Left renal cortex interstitium (tissue), 4 donors: ENCODE results near the gene PIGR. TPM values are rescaled to one million over a fixed set of nuclear protein-coding genes. Genes with fewer than 3 reads are reported as not detected.

Experiments used
- DNase-seq, 4 donors: peaks; one replicate each; pipeline ENCODE4 v3.0.0-alpha.2; 2013; ENCODE audit warnings: low read depth in 4 of 4, low spot score in 2 of 4, missing footprints in 1 of 4
- polyA plus RNA-seq, 4 donors: library from polyadenylated mRNA; unstranded; fragments of 120-200 nt; gene quantifications; one replicate each; pipeline ENCODE4 v1.2.1, GENCODE V29; 2013; ENCODE audit not compliant: insufficient read length in 4 of 4

The PIGR gene
- polyA plus RNA-seq, 4 donors = 0.86 to 2.4 (median 1.9) TPM

DNA sequence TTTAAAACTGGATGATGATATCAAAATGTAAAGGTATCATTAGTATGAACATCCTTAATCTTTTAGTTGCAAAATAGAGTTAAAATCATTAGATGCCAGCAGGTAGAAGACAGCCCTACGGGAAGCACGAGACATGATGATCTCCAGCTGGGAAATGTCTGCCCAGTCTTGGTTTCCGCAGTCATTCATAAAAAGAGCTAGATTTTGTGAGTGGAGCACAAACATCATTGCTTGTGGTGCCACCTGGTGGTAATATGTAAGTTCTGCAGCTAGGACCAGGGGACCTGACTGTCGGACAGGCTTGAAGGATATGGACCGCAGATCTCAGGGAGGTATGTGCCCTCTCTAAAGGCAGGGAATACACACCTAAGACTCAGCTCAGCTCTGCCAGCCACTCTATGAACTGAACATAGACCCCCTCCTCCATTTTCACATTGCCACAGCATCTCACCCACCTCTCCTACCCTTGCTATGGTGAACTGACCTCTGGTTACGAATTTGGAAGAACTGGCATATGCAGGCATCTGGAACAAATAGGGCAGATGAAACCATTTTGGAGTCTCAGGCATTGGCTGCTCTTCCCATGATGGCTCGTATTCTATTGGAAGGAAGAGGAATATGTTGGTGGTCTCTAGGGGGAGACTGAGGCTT, 33.7 kb downstream of the PIGR start:
- DNase-seq = peak in 2 of 4 donors; percentile 59 to 75

GRCh38 chr1:206911064-206911663, 35.1 kb downstream of the PIGR start:
- no peak for DNase-seq

DNA sequence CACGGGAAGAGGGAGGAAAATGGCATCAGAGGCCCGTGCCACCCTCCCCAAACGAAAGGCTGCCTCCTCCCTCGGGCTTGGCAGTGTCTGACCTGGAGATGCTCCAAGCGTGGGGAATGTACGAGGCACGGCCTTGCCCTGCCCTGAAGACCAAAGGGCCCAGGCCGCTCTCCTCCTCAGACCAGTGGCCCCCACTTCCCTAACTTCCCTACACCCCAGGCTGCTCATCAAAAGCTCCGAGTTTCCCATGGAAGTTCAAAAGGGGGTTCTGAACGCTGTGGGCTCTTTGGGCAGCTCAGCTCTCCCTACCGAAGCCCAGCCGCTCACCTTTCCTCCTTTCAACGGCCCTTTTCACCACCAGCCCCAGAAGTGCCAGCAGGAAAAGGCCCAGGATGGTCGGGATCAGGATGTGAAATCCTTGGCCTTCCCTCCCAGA, 36.4 kb downstream of the PIGR start:
- no peak for DNase-seq

- peak in 2 of 4 donors; percentile 58 to 71 for DNase-seq
Measured at GRCh38 chr1:206909161-206909882, 36.9 kb downstream of the PIGR start.

DNA sequence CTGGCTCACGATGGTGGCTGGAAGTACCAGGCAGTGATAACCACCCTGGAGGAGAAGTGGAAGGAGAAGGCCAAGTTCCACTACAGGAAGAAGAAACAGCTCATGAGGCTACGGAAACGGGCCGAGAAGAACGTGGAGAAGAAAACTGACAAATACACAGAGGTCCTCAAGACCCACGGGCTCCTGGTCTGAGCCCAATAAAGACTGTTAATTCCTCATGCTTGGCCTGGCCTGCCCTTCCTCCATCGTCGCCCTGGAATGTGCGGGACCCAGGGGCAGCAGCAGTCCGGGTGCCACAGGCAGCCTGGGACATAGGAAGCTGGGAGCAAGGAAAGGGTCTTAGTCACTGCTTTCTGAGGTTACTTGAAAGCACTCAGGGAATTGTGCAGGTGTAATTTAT, 38.2 kb downstream of the PIGR start:
- no peak for DNase-seq

DNA sequence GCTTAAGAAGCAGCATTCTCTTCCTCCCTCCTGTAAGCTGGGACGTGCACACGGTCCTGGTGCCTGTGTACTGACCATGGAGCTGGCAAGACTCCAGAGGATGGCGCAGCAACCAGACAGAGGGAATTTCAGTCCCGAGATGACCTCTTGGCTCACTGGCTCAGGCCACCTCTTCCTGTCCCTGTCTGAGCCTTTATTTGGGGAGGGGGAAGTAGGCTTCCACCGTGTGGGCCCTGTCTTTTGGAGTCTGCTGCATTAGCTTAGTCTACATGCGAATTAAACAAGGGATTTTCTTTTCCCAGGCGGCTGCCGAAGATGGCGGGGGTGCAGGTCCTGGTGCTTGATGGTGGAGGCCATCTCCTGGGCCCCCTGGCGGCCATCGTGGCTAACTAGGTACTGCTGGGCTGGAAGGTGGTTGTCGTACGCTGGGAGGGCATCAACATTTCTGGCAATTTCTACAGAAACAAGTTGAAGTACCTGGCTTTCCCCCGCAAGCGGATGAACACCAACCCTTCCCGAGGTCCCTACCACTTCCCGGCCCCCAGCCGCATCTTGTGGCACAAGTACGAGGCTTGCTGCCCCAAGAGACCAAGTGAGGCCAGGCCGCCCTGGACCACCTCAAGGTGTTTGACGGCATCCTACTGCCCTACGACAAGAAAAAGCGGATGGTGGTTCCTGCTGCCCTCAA, 38.8 kb downstream of the PIGR start:
- no peak for DNase-seq

DNA sequence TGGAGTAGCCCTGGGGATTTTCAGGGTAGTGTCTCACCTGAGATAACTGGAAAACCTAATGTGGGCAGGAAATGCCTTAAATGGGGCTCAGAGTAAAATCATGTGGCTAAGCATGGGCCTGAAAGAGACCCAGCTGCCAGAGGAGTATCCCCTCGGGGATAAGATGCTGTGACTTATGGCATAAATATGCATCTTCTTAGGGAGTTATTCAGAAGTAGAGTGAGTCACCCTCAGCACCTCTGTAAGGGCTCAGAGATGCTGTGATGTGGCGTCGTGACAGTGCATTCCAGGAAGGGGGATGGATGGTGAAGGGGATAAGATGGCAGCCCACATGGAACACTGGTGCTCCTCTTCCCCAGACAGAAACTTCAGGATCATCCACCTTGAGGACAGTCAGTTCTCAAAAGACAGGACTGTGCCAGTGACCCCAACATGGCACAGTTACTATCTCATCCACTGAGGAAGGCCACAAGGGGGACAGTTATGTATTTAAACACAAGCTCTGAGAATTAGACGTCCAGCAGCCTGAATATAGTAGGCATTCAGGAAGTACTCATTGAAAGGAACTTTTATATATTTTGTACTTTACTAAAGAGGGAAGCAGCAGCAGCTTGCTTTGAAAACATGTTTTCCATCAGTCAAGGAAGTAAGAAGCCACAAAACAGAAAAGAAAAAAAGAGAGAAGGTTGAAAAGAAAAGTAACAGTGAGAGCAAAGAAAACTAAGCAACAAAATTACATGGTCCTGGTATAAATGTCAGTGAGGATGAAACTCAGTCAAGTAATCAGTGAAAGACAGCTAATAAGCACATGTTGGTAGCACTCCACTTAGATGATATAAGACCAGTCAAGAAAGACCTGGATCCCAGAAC, 40.7 kb downstream of the PIGR start:
- no peak for DNase-seq

DNA sequence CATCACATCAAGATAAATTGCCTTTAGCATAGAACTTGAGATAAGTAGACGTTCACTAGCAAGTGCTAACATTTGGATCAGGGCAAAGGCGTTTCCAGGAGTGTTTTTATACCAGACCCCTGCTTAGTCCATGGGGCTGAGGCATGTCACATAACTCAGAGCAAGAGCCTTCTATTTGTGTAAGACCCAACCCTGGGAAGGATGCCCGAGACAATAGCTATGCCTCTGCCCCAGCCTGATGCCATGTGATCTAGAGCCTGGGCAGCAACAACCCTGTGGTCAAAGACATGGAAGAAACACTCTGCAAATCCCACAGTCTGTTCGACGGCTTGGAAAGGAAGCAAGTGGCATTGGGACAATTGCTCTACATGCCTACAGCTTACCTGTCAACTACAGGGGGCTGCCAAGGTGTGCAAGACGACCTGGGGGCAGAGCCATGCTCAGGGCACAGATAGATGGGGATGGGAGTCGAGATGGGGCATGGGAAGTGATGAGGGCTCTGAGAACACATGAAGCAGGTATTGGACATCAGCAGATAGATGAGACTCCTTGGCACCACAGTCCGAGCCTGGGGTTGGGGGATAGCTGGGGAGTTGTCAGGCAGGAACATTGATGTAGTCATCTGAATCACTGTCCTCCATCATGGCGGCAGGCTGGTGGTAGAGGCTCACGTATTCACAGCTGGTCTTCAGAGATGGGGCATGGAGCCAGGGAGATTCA, 41.7 kb downstream of the PIGR start:
- DNase-seq = no peak

DNA sequence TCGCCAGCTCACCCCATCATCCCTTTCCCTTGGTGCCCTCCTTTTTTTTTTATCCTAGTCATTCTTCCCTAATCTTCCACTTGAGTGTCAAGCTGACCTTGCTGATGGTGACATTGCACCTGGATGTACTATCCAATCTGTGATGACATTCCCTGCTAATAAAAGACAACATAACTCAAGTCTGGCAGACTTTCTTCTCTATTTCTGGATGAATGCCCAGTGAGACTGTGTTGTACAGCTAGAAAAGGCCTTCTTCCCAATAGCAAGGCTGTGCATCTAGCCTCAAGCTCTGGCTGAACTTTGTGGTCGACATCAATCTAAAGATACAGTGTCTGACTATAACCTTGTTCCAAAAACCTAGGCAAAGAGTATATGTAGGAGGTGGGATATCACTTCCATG, 42.6 kb downstream of the PIGR start:
- no peak for DNase-seq

GRCh38 chr1:206902702-206903101, 43.6 kb downstream of the PIGR start:
- no peak for DNase-seq

GRCh38 chr1:206901944-206902343, 44.3 kb downstream of the PIGR start:
- no peak for DNase-seq

DNA sequence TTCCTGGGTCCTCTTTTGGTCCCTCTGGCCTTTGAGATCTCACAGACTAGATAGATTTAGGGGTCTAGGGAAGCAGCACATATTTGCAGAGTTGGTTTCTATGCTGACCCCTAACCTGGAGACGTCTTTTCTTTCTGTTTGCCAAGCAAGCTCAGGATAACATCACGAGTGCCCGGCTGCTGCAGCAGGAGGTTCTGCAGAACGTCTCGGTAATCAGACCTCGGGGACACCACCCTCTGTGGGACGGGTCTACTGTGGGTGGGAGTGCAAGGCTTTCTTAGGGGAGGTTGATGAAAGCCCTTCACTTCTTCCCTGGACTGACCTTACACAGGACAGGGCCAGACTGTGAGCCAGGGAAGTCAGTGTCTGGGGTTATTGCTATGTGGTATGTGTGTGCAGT, 46.1 kb downstream of the PIGR start:
- DNase-seq = no peak

DNA sequence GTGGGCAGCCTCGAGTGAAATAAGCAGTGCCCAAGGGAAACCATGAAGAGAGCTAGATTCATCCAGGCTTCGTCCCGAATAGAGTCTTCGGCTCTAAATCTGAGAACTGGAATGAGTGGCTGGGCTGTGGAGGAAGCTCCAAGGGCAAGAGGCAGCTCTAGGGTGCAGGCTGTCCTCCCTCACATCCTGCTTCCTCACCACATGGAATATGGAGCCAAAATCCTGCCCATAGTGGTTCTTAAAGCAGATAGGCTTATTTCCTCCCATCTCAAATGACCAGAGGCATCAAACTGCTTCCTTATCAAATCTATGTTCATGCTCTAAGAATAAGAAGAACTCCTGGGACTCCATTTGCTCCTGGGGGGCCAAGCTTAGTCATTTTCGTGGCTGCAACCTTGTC, 46.5 kb downstream of the PIGR start:
- no peak for DNase-seq

DNA sequence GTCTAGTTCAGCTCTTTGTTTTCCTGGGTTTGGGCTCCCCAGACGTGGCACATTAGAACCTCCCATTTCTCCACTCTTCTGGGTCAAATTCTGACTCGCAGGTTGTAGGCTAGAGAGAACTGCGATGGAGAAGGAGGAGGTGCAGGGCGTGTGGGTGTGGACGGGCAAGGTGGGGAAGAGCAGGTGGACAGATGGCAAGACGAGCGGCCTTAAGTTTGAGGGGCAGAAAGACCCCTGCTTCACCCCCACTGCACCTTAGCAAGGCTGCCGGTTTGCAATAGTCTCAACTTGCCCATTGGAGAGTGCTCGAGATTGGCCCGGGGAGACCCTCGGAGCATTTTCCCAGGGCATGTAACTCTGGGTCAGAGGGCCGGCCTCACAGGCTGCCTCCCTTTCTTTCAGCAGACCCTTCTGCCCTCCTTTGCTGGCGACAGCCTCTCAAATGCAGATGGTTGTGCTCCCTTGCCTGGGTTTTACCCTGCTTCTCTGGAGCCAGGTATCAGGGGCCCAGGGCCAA, 47.3 kb downstream of the PIGR start:
- no peak for DNase-seq

GRCh38 chr1:206898089-206898914, 48.0 kb downstream of the PIGR start:
- DNase-seq = no peak

GRCh38 chr1:206897175-206897574, 49.1 kb downstream of the PIGR start, which contains the start of gene IL24:
Gene IL24 (plus strand): TSS chr1:206897443. CDS start chr1:206897833, 390 bp downstream.
- no peak for DNase-seq

- DNase-seq = no peak
Measured at GRCh38 chr1:206896261-206896660, 50.0 kb downstream of the PIGR start.

DNA sequence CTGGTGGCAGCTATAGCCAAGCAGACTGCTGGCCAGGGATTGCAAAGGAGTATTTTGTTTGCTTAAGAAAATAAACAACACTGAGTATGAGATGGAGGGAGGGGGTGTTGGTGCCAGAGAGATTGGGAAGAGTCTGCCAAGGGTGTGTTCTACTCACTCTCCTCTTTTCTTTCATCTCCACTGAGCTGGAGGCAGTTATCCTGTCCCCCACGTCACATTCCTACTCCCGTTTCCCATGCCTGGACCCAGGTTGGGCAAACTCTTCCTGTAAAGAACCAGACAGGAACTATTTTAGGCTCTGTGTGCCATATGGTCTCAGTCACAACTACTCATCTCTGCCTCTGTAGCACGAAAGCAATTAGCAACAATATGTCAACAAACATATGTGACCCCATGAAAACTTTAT, 50.4 kb downstream of the PIGR start:
- no peak for DNase-seq

- DNase-seq = no peak
Measured at GRCh38 chr1:206895325-206895724, 50.9 kb downstream of the PIGR start.
